Measurements from ENCODE around the gene DCLK1. TPM values are rescaled to one million over a fixed set of nuclear protein-coding genes. Genes with fewer than 3 reads are reported as not detected.
"Not testable (repeated sequence)": the region's sequence is repeated elsewhere in the genome, so short reads cannot be mapped to it uniquely, and the experiment has no call there.

The DCLK1 gene
- total RNA-seq, 1 experiment from 2014 or later: 2.2 TPM

GRCh38 chr13:36089130-36089647 is 42.0 kb downstream of the DCLK1 start:
- Histone ChIP-seq H3K36me3 (no peaks in the 10 kb centered on the region), H3K4me3 (no peak overlapping the region), H3K4me1 (replicated peaks) (no peaks in the 10 kb centered on the region), H3K27ac (no peak overlapping the region), H3K27me3 (replicated peaks) (no peaks in the 10 kb centered on the region), H3K9me3 (replicated peaks) (no peaks in the 10 kb centered on the region)
- DNase-seq (ENCODE audit: low read depth in 1 of 2, low spot score in 2 of 2): no peak

- Histone ChIP-seq H3K4me1 (replicated peaks) (no peaks in the 10 kb centered on the region), H3K27me3 (replicated peaks) (no peaks in the 10 kb centered on the region), H3K36me3 (no peaks in the 10 kb centered on the region), H3K27ac (no peak overlapping the region), H3K9me3 (replicated peaks) (no peaks in the 10 kb centered on the region), H3K4me3 (no peak overlapping the region)
- no peak for DNase-seq (ENCODE audit: low read depth in 1 of 2, low spot score in 2 of 2)
Observed at GRCh38 chr13:36088463-36088862, 42.7 kb downstream of the DCLK1 start.

DNA sequence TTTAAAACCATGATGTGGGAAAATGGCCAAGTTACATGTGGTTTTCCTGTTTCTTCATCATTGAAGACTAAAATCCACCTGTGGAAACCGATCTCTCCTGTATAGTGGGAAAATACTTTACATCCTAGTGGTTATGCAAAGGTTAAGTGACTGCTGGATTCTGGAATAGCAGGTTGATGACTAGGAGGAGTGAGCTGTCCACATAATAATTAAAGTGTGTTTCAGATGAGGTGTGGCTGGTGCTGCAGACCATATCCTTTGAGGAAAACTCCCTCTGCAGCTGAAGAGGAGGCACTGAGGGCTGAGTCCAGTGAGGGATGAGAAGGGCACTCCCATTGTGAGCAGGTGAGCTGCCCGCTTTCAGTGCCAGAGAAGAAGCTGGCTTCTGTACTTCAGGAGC is 43.2 kb downstream of the DCLK1 start:
- no peaks in the 10 kb centered on the region for H3K4me1 ChIP-seq (replicated peaks)
- H3K27me3 ChIP-seq (replicated peaks): no peaks in the 10 kb centered on the region
- H3K4me3 ChIP-seq: no peak overlapping the region
- no peaks in the 10 kb centered on the region for H3K36me3 ChIP-seq
- DNase-seq (ENCODE audit: low read depth in 1 of 2, low spot score in 2 of 2): no peak
- no peaks in the 10 kb centered on the region for H3K9me3 ChIP-seq (replicated peaks)
- no peak overlapping the region for H3K27ac ChIP-seq

- Histone ChIP-seq H3K9me3 (replicated peaks) (no peaks in the 10 kb centered on the region), H3K27ac (no peak overlapping the region), H3K4me3 (no peak overlapping the region), H3K36me3 (no peaks in the 10 kb centered on the region), H3K4me1 (replicated peaks) (no peaks in the 10 kb centered on the region), H3K27me3 (replicated peaks) (no peaks in the 10 kb centered on the region)
- DNase-seq (ENCODE audit: low read depth in 1 of 2, low spot score in 2 of 2): no peak
Observed at GRCh38 chr13:36086117-36086516, 45.1 kb downstream of the DCLK1 start.

DNA sequence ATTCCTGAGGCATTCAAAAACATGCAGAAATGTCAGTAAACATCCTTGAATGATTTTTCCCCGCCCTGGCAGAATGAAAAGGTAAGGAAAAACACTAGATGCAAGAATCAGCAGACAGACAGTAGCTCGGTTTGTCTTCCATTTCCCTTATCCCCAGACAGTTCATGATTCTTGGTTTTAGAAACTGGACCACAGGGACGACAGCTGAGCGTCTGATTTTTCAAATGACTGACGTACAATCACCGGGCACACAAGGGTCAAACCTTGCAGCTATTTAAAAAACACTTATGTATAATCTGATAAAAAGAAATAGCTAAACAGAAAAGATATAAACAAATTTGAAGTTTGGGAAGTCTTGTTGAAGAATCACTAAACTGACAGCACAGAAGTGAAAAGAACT is 47.1 kb downstream of the DCLK1 start:
- H3K27ac ChIP-seq: no peak overlapping the region
- DNase-seq (ENCODE audit: low read depth in 1 of 2, low spot score in 2 of 2): no peak

DNA sequence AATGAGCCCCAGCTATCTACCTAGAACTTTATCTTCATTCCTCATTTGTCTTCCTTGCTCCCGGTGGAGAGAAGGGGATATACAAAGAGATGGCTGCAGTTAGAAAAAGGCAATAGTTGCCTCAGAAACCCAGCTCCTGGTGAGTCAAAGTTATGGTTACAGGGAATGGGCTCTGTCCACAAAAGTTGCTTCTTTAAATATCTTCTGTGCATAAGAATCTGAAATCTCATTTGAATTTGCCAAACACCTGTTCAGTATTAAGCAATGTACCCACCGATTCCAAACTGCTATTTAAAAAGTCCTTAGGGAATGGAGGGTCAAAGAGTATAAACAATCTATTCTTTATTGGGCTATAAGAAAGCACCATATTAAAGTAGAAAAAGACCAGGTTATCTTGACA is 48.4 kb downstream of the DCLK1 start:
- H3K36me3 ChIP-seq: no peaks in the 10 kb centered on the region
- no peaks in the 10 kb centered on the region for H3K27me3 ChIP-seq (replicated peaks)
- no peaks in the 10 kb centered on the region for H3K4me1 ChIP-seq (replicated peaks)
- no peaks in the 10 kb centered on the region for H3K9me3 ChIP-seq (replicated peaks)
- H3K4me3 ChIP-seq: no peak overlapping the region
- DNase-seq (ENCODE audit: low read depth in 1 of 2, low spot score in 2 of 2): no peak
- no peak overlapping the region for H3K27ac ChIP-seq

More for the DNA sequence above, 47.1 kb downstream of the DCLK1 start:
- Histone ChIP-seq H3K9me3 (replicated peaks) (no peaks in the 10 kb centered on the region), H3K36me3 (no peaks in the 10 kb centered on the region), H3K27me3 (replicated peaks) (no peaks in the 10 kb centered on the region), H3K4me1 (replicated peaks) (no peaks in the 10 kb centered on the region), H3K4me3 (no peak overlapping the region)

DNA sequence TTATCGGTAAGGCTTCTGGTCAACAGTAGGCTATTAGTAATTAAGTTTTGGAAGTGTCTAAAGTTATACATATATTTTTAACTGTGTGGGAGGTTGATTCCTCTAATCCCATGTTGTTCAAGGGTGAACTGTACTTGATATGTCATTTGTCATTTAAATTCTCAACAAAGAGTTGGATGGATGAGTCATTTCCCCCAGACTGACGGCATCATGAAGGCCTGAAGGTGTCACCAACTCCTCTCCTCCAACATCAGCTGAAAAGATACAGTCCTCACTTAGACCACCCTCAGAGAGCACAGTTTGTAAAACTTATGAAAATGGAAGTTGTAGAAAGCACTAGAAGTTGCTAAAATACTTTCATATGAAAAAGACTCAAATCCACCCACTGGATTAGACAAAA is 48.8 kb downstream of the DCLK1 start:
- Histone ChIP-seq H3K9me3 (replicated peaks) (no peaks in the 10 kb centered on the region), H3K27ac (no peak overlapping the region), H3K36me3 (no peaks in the 10 kb centered on the region), H3K4me1 (replicated peaks) (no peaks in the 10 kb centered on the region), H3K27me3 (replicated peaks) (no peaks in the 10 kb centered on the region), H3K4me3 (no peak overlapping the region)
- no peak for DNase-seq (ENCODE audit: low read depth in 1 of 2, low spot score in 2 of 2)

DNA sequence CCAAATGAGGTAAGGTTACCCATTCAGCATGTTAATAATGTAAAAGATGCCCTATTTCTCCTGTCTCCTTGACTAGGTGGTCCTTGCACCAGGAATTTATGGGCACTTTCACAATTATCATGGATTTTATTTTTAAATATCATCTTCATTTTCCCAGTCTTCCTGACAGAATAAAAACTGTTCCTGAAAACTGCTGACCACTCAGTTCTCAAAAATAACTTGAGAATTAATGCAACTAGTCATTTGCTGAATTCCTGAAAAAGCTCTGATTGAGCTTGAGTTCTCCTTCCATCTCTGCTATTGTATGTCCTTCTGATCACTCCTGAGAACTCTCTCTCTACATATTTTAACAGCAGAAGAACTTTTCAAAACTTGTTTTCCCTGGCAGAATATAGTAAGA is 55.0 kb downstream of the DCLK1 start:
- no peaks in the 10 kb centered on the region for H3K36me3 ChIP-seq
- H3K4me3 ChIP-seq: no peak overlapping the region
- no peak for DNase-seq (ENCODE audit: low read depth in 1 of 2, low spot score in 2 of 2)
- H3K27me3 ChIP-seq (replicated peaks): no peaks in the 10 kb centered on the region
- no peaks in the 10 kb centered on the region for H3K9me3 ChIP-seq (replicated peaks)
- H3K27ac ChIP-seq: no peak overlapping the region
- H3K4me1 ChIP-seq (replicated peaks): no peaks in the 10 kb centered on the region

DNA sequence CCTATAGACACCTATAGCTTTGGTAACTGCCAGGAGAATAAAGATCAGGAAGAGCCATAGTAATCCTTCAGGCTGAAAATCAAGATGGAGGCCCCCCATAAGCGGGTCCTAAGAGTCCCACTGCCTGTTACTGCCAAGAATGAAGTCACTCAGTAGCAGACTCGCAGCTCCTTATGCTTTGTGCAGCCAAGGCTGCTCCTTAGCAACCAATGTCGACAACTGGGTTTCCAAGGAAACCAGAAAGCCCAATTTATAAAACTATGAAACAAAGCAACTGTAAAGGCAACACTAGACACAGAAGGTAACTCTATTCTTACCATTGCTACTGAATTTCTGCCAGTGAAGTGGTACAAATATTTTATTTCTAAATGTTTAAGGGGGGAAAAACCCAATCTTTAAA is 56.5 kb downstream of the DCLK1 start:
- H3K27ac ChIP-seq: no peak overlapping the region
- H3K36me3 ChIP-seq: no peaks in the 10 kb centered on the region
- no peaks in the 10 kb centered on the region for H3K4me1 ChIP-seq (replicated peaks)
- H3K27me3 ChIP-seq (replicated peaks): no peaks in the 10 kb centered on the region
- no peak for DNase-seq (ENCODE audit: low read depth in 1 of 2, low spot score in 2 of 2)
- no peaks in the 10 kb centered on the region for H3K9me3 ChIP-seq (replicated peaks)
- no peak overlapping the region for H3K4me3 ChIP-seq

- Histone ChIP-seq H3K36me3 (no peaks in the 10 kb centered on the region), H3K4me1 (replicated peaks) (no peaks in the 10 kb centered on the region), H3K27ac (no peak overlapping the region), H3K4me3 (no peak overlapping the region), H3K27me3 (replicated peaks) (no peaks in the 10 kb centered on the region), H3K9me3 (replicated peaks) (no peaks in the 10 kb centered on the region)
- no peak for DNase-seq (ENCODE audit: low read depth in 1 of 2, low spot score in 2 of 2)
Observed at GRCh38 chr13:36072152-36072935, 58.8 kb downstream of the DCLK1 start.

DNA sequence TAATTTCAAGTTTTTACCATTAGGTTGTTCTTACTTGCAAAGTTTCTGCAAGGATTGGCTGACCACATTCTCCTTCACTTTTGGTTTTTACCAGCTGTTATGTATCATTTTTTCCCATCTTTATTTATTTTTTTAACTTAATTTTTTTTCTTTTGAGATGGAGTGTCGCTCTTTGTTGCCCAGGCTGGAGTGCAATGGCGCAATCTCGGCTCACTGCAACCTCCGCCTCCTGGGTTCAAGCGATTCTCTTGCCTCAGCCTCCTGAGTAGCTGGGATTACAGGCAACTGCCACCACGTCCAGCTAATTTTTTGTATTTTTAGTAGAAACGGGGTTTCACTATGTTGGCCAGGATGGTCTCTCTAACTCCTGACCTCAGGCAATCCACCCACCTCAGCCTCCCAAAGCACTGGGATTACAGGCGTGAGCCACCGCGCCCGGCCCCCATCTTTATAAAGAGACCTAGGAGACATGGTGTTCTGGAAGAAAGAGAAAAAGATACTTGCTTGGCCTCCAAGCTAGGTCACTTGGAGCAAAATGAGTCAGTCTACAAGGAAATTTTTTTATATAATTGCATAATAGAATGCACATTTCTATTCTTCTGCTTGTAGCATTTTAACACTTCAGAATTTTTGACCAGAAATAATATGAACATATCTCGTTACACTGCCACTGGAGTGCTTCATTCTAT is 60.5 kb downstream of the DCLK1 start:
- not testable (repeated sequence) for H3K36me3 ChIP-seq; H3K27ac ChIP-seq; H3K9me3 ChIP-seq (replicated peaks); H3K27me3 ChIP-seq (replicated peaks); H3K4me3 ChIP-seq; H3K4me1 ChIP-seq (replicated peaks); DNase-seq (ENCODE audit: low read depth in 1 of 2, low spot score in 2 of 2)

DNA sequence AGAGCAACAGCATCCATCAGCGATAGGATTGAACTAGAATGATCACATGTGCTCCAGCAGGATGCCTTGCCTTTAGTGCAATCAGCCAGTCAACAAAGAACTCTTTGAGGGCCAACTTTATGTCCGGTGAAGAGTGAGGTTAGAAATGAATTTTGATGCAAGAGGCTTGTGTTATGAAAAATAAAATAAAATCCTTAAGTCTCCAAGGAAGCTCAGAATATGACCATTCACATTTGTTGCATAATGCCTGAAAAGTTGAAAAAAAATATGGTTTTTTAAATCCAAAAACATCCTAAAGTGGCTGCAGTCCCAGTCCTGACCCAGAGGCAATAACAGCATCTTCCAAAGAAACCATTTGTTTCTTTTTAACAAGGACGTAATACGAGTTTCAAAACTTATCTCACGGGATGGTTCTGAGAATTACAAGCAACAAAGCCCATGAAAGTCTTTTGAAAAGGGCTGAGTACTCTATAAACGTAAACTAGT is 61.3 kb downstream of the DCLK1 start:
- Histone ChIP-seq H3K9me3 (replicated peaks) (no peaks in the 10 kb centered on the region), H3K27ac (no peak overlapping the region), H3K4me3 (no peak overlapping the region), H3K36me3 (no peaks in the 10 kb centered on the region), H3K4me1 (replicated peaks) (no peaks in the 10 kb centered on the region), H3K27me3 (replicated peaks) (no peaks in the 10 kb centered on the region)
- no peak for DNase-seq (ENCODE audit: low read depth in 1 of 2, low spot score in 2 of 2)

DNA sequence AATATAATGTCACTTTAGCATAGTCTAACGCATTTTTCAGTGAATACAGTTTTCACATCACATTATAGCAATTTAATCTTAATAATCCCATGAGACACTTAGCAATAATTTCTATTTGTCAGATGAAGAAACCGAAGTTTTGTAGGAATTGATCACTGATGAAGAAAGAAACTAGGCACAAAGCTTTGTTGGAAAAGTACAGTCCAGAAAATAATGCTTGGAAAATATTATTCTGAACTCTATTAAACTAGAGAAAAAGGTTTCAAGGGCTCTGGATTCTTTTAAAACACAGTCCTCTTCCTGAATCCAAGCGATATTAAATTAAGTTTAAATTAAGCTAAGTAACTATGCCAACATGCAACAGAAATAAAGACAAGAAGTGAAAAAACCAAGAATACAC is 62.2 kb downstream of the DCLK1 start:
- H3K4me3 ChIP-seq: no peak overlapping the region
- no peaks in the 10 kb centered on the region for H3K9me3 ChIP-seq (replicated peaks)
- no peaks in the 10 kb centered on the region for H3K27me3 ChIP-seq (replicated peaks)
- no peak for DNase-seq (ENCODE audit: low read depth in 1 of 2, low spot score in 2 of 2)
- H3K4me1 ChIP-seq (replicated peaks): no peaks in the 10 kb centered on the region
- H3K36me3 ChIP-seq: no peaks in the 10 kb centered on the region
- H3K27ac ChIP-seq: no peak overlapping the region

GRCh38 chr13:36068566-36068965 is 62.6 kb downstream of the DCLK1 start:
- Histone ChIP-seq H3K4me1 (replicated peaks) (no peaks in the 10 kb centered on the region), H3K9me3 (replicated peaks) (no peaks in the 10 kb centered on the region)

More at GRCh38 chr13:36068566-36068965, 62.6 kb downstream of the DCLK1 start:
- no peak for DNase-seq (ENCODE audit: low read depth in 1 of 2, low spot score in 2 of 2)
- Histone ChIP-seq H3K27me3 (replicated peaks) (no peaks in the 10 kb centered on the region), H3K4me3 (no peak overlapping the region), H3K36me3 (no peaks in the 10 kb centered on the region), H3K27ac (no peak overlapping the region)
